OCI-LY1 (cell line): Measurements from ENCODE around the gene CSK.

ENCODE experiments used
- H2AFZ ChIP-seq: fragments of 200-600 bp; sonication (generic), shearing (Covaris generic); 2 replicates; pipeline ENCODE4 v1.6.0; 2014; ENCODE audit warnings: antibody characterized with exemption, mild to moderate bottlenecking, low read length
- H3F3A ChIP-seq: fragments of 200-600 bp; sonication (generic), shearing (Covaris generic); 2 replicates; pipeline ENCODE4 v1.6.0; 2014; ENCODE audit warnings: mild to moderate bottlenecking, antibody characterized with exemption, low read length, moderate library complexity; ENCODE audit not compliant: insufficient read depth
- H3K27ac ChIP-seq: fragments of 200-600 bp; sonication (generic); 2 replicates; pipeline ENCODE4 v1.5.1; 2014; ENCODE audit warnings: low read length, mixed run types, mild to moderate bottlenecking, low read depth; ENCODE audit not compliant: poor library complexity, severe bottlenecking
- H3K27me3 ChIP-seq: fragments of 200-600 bp; sonication (generic); 2 replicates; pipeline ENCODE4 v1.6.0; 2014; ENCODE audit warnings: antibody characterized with exemption, mild to moderate bottlenecking, low read length, moderate library complexity; ENCODE audit not compliant: insufficient read depth
- H3K36me3 ChIP-seq: fragments of 200-600 bp; sonication (generic); 2 replicates; pipeline ENCODE4 v1.6.1; 2014; ENCODE audit warnings: mild to moderate bottlenecking, antibody characterized with exemption, low read length, moderate library complexity, mixed read lengths; ENCODE audit not compliant: insufficient read depth
- H3K4me1 ChIP-seq: fragments of 200-600 bp; sonication (generic); 2 replicates; pipeline ENCODE4 v1.5.1; 2014; ENCODE audit warnings: mild to moderate bottlenecking, low read length, moderate library complexity; ENCODE audit not compliant: insufficient read depth, severe bottlenecking
- H3K4me2 ChIP-seq: fragments of 200-600 bp; sonication (generic), shearing (Covaris generic); 2 replicates; pipeline ENCODE4 v1.6.1; 2014; ENCODE audit warnings: low read length
- H3K4me3 ChIP-seq: fragments of 200-600 bp; sonication (generic); 2 replicates; pipeline ENCODE4 v1.5.1; 2014; ENCODE audit warnings: low read length, low read depth, mild to moderate bottlenecking, mixed read lengths; ENCODE audit not compliant: poor library complexity, severe bottlenecking
- H3K79me2 ChIP-seq: fragments of 200-600 bp; shearing (Covaris generic); 2 replicates; pipeline ENCODE4 v1.6.1; 2016; ENCODE audit warnings: mixed run types, low read length, mixed read lengths; ENCODE audit not compliant: insufficient read depth
- H3K9ac ChIP-seq: fragments of 200-600 bp; sonication (generic), shearing (Covaris generic); 2 replicates; pipeline ENCODE4 v1.6.1; 2014; ENCODE audit warnings: mild to moderate bottlenecking, low read length, mixed read lengths
- H3K9me2 ChIP-seq: fragments of 200-600 bp; sonication (generic), shearing (Covaris generic); 2 replicates; pipeline ENCODE4 v1.6.1; 2014; ENCODE audit warnings: low read depth, mild to moderate bottlenecking, low read length, mixed read lengths
- H3K9me3 ChIP-seq: fragments of 200-600 bp; shearing (Covaris generic); 2 replicates; pipeline ENCODE4 v1.6.1; 2014; ENCODE audit warnings: low read length, mixed read lengths
- H4K20me1 ChIP-seq: fragments of 200-600 bp; sonication (generic), shearing (Covaris generic); 2 replicates; pipeline ENCODE4 v1.6.0; 2016; ENCODE audit warnings: mild to moderate bottlenecking, low read length; ENCODE audit not compliant: insufficient read depth
- EZH2 ChIP-seq: fragments of 200-600 bp; sonication (generic), shearing (Covaris generic); IDR thresholded peaks from 2 replicates; pipeline ENCODE4 v1.8.0; 2017; ENCODE audit warnings: borderline replicate concordance, mixed run types, mild to moderate bottlenecking, antibody characterized with exemption, low read length, moderate library complexity, mixed read lengths
- TF ChIP-seq, protein P1 (sequence below): fragments of 200-600 bp; sonication (generic), shearing (Covaris generic); IDR thresholded peaks from 2 replicates; pipeline ENCODE4 v1.5.1; 2017; ENCODE audit warnings: mild to moderate bottlenecking, antibody characterized with exemption, low read length, moderate library complexity, mixed read lengths

Gene CSK

DNA sequence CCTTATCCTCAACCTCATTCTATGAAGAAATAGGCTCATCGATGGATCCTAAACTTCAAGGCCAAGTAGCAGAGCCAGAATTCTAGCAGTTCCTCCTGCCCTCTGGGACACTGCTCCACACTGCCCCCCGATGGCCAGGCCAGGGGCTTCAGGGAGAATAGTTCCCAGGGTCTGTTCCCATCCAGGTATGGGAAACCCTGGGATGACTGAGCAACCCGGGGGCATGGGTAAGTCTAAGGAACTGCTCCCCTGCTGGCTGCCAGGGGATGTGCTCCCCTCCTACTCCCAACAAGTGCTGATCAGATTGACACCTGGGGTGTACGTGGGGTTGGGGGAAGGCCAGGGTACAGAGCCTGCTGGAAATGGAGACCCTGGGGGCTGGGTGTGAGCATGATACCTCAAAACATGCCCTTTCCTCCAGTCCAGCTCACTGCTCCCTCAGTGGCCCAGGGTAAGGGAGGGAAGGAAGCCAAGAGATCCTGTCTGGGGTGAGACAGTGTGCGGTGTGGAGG is 53.5 kb downstream of the CSK start:
- Histone ChIP-seq H3K4me2 (no peak overlapping the region), H3K27me3 (no peaks in the 10 kb centered on the region), H3K79me2 (no peaks in the 10 kb centered on the region), H3K9ac (no peak overlapping the region), H3F3A (no peaks in the 10 kb centered on the region), H2AFZ (no peak overlapping the region), H3K4me3 (no peak overlapping the region), H3K36me3 (peaks cover 11% of the 10 kb centered on the region; the same call in 1 of the 2 replicates), H3K27ac (no peak overlapping the region), H3K4me1 (peaks cover 6% of the 10 kb centered on the region), H4K20me1 (no peaks in the 10 kb centered on the region), H3K9me3 (no peaks in the 10 kb centered on the region), H3K9me2 (no peaks in the 10 kb centered on the region)
- TF ChIP-seq, protein P1, sequence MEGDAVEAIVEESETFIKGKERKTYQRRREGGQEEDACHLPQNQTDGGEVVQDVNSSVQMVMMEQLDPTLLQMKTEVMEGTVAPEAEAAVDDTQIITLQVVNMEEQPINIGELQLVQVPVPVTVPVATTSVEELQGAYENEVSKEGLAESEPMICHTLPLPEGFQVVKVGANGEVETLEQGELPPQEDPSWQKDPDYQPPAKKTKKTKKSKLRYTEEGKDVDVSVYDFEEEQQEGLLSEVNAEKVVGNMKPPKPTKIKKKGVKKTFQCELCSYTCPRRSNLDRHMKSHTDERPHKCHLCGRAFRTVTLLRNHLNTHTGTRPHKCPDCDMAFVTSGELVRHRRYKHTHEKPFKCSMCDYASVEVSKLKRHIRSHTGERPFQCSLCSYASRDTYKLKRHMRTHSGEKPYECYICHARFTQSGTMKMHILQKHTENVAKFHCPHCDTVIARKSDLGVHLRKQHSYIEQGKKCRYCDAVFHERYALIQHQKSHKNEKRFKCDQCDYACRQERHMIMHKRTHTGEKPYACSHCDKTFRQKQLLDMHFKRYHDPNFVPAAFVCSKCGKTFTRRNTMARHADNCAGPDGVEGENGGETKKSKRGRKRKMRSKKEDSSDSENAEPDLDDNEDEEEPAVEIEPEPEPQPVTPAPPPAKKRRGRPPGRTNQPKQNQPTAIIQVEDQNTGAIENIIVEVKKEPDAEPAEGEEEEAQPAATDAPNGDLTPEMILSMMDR = peak; percentile 92
- TF ChIP-seq EZH2 = no peak

DNA sequence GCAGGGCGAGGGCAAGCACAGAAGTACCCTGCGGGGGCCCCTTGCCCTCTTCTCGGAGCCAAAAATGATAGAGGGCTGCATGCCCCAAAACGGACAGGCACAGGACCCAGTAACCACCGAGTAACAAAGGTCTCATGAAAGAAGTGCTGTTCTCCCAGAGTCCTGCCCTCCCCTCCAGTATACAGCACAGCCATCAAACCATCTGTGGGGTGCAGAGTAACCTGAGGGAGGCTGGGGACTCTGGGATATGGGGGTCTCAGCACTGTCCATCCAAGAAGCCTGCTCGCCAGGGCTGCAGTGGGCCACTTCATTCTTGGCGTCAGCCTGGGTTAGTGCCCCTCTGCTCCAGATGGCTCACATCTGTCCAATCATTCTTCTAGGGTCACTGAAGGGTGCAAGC is 55.0 kb downstream of the CSK start:
- H3K4me2 ChIP-seq = no peak overlapping the region
- H3K79me2 ChIP-seq = no peaks in the 10 kb centered on the region
- no peaks in the 10 kb centered on the region for H3K27me3 ChIP-seq
- H3F3A ChIP-seq = no peaks in the 10 kb centered on the region
- no peaks in the 10 kb centered on the region for H3K9me2 ChIP-seq
- no peaks in the 10 kb centered on the region for H3K9me3 ChIP-seq
- H3K4me3 ChIP-seq = no peak overlapping the region
- H3K36me3 ChIP-seq = peaks cover 20% of the 10 kb centered on the region; the same call in 1 of the 2 replicates
- H4K20me1 ChIP-seq = no peaks in the 10 kb centered on the region
- no peak overlapping the region for H3K9ac ChIP-seq
- H3K4me1 ChIP-seq = peaks cover 20% of the 10 kb centered on the region
- H2AFZ ChIP-seq = no peak overlapping the region
- H3K27ac ChIP-seq = no peak overlapping the region
- TF ChIP-seq, protein P1 = no peak
- no peak for TF ChIP-seq EZH2

- Histone ChIP-seq H3K4me1 (peaks cover 25% of the 10 kb centered on the region), H4K20me1 (no peaks in the 10 kb centered on the region), H3K79me2 (no peaks in the 10 kb centered on the region), H3K9me2 (no peaks in the 10 kb centered on the region), H3K9me3 (no peaks in the 10 kb centered on the region), H2AFZ (no peak overlapping the region), H3K27ac (no peak overlapping the region), H3K36me3 (peaks cover 20% of the 10 kb centered on the region; the same call in 1 of the 2 replicates), H3K9ac (no peak overlapping the region), H3K4me2 (no peak overlapping the region), H3K4me3 (no peak overlapping the region), H3F3A (no peaks in the 10 kb centered on the region), H3K27me3 (no peaks in the 10 kb centered on the region)
- TF ChIP-seq EZH2 = no peak
- TF ChIP-seq, protein P1 = no peak
Observed at GRCh38 chr15:74837482-74838136, 55.7 kb downstream of the CSK start.
